ENCODE measurements around the gene KPNA6. TPM values are rescaled to one million over a fixed set of nuclear protein-coding genes. Genes with fewer than 3 reads are reported as not detected.

Gene KPNA6
- total and polyA plus RNA-seq, 2 of the 4 experiments (the other 2 are of a cell fraction) = 27.0 to 50.7 TPM

DNA sequence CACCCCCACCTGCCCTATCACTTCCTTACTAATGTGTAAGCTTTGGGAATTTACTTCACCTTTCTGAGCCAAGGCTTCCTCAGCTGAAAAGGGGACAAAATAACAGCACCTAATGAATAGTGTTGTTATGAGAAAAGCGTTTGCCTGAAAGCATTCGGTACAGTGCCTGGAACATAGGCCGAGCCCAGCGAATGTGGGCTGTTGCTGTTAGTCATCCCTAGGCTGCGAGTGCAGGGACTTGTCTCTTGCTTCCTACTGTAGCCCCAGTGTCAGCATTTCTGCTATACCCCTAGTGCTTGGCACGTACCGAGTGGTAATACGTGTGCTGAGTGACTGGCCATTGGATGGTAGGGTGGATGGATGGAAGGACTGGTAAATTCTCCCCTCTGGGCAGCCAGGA lies 16.7 kb upstream of the KPNA6 start:
- peaks cover 1 to 15% of the 10 kb centered on the region in 2 experiments; a peak in 3 of 4 replicates for H3K79me1 ChIP-seq (ENCODE audit: low read depth in 1 of 2, low read length in 2 of 2)

More for the DNA sequence above, 16.7 kb upstream of the KPNA6 start:
- TF ChIP-seq RAD21 (IDR thresholded peaks at IDR 0.05; ENCODE audit: low read length) (no peak), MXI1 (IDR thresholded peaks at IDR 0.05; ENCODE audit: borderline replicate concordance, low read depth, low read length) (no peak), BHLHE40 (IDR thresholded peaks at IDR 0.05; ENCODE audit: low read depth, low read length) (no peak), POLR2A (IDR thresholded peaks at IDR 0.05; ENCODE audit: low read depth, low read length) (no peak)
- H3K9me3 ChIP-seq (ENCODE audit: control insufficient read depth, insufficient read depth, low read length) = no peaks in the 10 kb centered on the region
- ChIA-PET POLR2A (ENCODE audit: unreplicated experiment) (no interaction called here), CTCF (interaction anchor here (1.7 kb wide), 1 partner anchor 17 kb away, joined by 4 read pairs; the partner anchor contains the start of gene KPNA6)
- no peak overlapping the region for H3K56ac ChIP-seq (ENCODE audit: extremely low read depth, insufficient read depth, low read length)
- H3K9me1 ChIP-seq (ENCODE audit: insufficient read depth, low read length) = peaks cover 12% of the 10 kb centered on the region; the same call in 1 of the 2 replicates
- H3K4me2 ChIP-seq (ENCODE audit: low read depth, low read length) = no peak overlapping the region
- no TSS peak for BruUV-seq (replicated peaks)
- H3K23ac ChIP-seq (ENCODE audit: low read depth, low read length) = no peak overlapping the region
- no peak for ATAC-seq (ENCODE audit: low read depth)
- in situ Hi-C loops (cut with MboI; ENCODE audit: low sequenced_read_pairs) = no loop called here
- H3K36me3 ChIP-seq (ENCODE audit: control insufficient read depth, insufficient read depth, low read length) = peaks cover 43% of the 10 kb centered on the region
- no peak overlapping the region for H2BK5ac ChIP-seq (ENCODE audit: low read depth, low read length, poor library complexity, severe bottlenecking)
- no peak overlapping the region for H2BK120ac ChIP-seq (ENCODE audit: low read depth, low read length)
- no peak overlapping the region for H3K27ac ChIP-seq (ENCODE audit: insufficient read depth, low read length)
- H2BK15ac ChIP-seq (ENCODE audit: low read depth, low read length) = no peak overlapping the region
- H3K14ac ChIP-seq (replicated peaks; ENCODE audit: low read depth, low read length) = no peak overlapping the region
- H2AFZ ChIP-seq (replicated peaks; ENCODE audit: low read length, poor library complexity) = no peak overlapping the region
- no peak overlapping the region for H4K5ac ChIP-seq (ENCODE audit: low read depth, low read length)
- intact Hi-C loops (cut with micrococcal nuclease) = no loop called here
- H4K8ac ChIP-seq (ENCODE audit: low read depth in 2 of 2, low read length in 2 of 2) = no peak overlapping the region
- no peak overlapping the region for H2BK20ac ChIP-seq (ENCODE audit: low read depth, low read length)
- H3K4ac ChIP-seq (ENCODE audit: low read depth, low read length) = no peak overlapping the region
- no peaks in the 10 kb centered on the region for H4K20me1 ChIP-seq (ENCODE audit: insufficient read depth, low read length)
- H3K27me3 ChIP-seq (ENCODE audit: control insufficient read depth, insufficient read depth, low read length) = no peaks in the 10 kb centered on the region
- WGBS, 2 experiments (ENCODE audit: extremely low coverage in 2 of 2, insufficient read length in 1 of 2) = no CpG with 5 or more reads among the region's 8 CpGs
- H3K18ac ChIP-seq (ENCODE audit: low read depth, low read length) = no peak overlapping the region
- H2AK9ac ChIP-seq (replicated peaks; ENCODE audit: low read depth, low read length, poor library complexity) = no peak overlapping the region
- H3K9ac ChIP-seq (ENCODE audit: low read depth, low read length) = no peak overlapping the region
- dilution Hi-C loops (cut with HindIII; ENCODE audit: low sequenced_read_pairs, unreplicated experiment) = no loop called here
- H3K4me3 ChIP-seq (ENCODE audit: insufficient read depth, low read depth, low read length) = no peak overlapping the region
- DNase-seq = no peak
- no peak overlapping the region for H2AK5ac ChIP-seq (ENCODE audit: low read depth, low read length)
- no peaks in the 10 kb centered on the region for H3K4me1 ChIP-seq (ENCODE audit: control insufficient read depth, insufficient read depth, low read length)
- no peak overlapping the region for H4K91ac ChIP-seq (ENCODE audit: insufficient read depth, low read depth, low read length)

Measured in IMR-90 (cell line).